ENCODE results near the gene REXO4. TPM values are rescaled to one million over a fixed set of nuclear protein-coding genes. Genes with fewer than 3 reads are reported as not detected.

The REXO4 gene
- total RNA-seq, 1 experiment from 2014 or later, result 43.6 TPM

GRCh38 chr9:133361507-133362092 lies 56.2 kb downstream of the REXO4 start:
- H3K27me3 Mint-ChIP-seq (ENCODE audit: insufficient read depth, unreplicated experiment), result no peaks in the 10 kb centered on the region
- H3K4me3 ChIP-seq (ENCODE audit: low read depth, low read length), result no peak overlapping the region
- no peaks in the 10 kb centered on the region for H3K9me3 Mint-ChIP-seq (ENCODE audit: unreplicated experiment)
- intact Hi-C loops (cut with micrococcal nuclease; ENCODE audit: unreplicated experiment), result no loop called here
- peak overlapping the region; percentile 42 for H3K4me3 Mint-ChIP-seq (ENCODE audit: unreplicated experiment)
- POLR2A ChIA-PET, result no interaction called here
- peaks cover 96% of the 10 kb centered on the region for H3K36me3 Mint-ChIP-seq (ENCODE audit: insufficient read depth, unreplicated experiment)
- H3K36me3 ChIP-seq (ENCODE audit: control insufficient read depth, insufficient read depth, low read length), result peaks cover 6% of the 10 kb centered on the region
- H3K27me3 ChIP-seq (replicated peaks; ENCODE audit: control insufficient read depth, insufficient read depth, low read length), result no peaks in the 10 kb centered on the region
- H3K4me1 Mint-ChIP-seq (ENCODE audit: low read depth, unreplicated experiment), result peaks cover 20% of the 10 kb centered on the region
- H3K9me3 ChIP-seq, result no peaks in the 10 kb centered on the region
- DNase-seq, result no peak
- H3K27ac Mint-ChIP-seq (ENCODE audit: unreplicated experiment), result peak overlapping the region; percentile 38
- no TSS peak for BruUV-seq (replicated peaks)
- CTCF ChIA-PET, result no interaction called here
- TF ChIP-seq, protein P1, sequence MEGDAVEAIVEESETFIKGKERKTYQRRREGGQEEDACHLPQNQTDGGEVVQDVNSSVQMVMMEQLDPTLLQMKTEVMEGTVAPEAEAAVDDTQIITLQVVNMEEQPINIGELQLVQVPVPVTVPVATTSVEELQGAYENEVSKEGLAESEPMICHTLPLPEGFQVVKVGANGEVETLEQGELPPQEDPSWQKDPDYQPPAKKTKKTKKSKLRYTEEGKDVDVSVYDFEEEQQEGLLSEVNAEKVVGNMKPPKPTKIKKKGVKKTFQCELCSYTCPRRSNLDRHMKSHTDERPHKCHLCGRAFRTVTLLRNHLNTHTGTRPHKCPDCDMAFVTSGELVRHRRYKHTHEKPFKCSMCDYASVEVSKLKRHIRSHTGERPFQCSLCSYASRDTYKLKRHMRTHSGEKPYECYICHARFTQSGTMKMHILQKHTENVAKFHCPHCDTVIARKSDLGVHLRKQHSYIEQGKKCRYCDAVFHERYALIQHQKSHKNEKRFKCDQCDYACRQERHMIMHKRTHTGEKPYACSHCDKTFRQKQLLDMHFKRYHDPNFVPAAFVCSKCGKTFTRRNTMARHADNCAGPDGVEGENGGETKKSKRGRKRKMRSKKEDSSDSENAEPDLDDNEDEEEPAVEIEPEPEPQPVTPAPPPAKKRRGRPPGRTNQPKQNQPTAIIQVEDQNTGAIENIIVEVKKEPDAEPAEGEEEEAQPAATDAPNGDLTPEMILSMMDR (IDR thresholded peaks at IDR 0.05; ENCODE audit: insufficient read depth in 1 of 2, low read depth in 1 of 2, low read length in 1 of 2, severe bottlenecking in 1 of 2, unreplicated experiment in 1 of 2), result no peak
- peaks cover 8% of the 10 kb centered on the region for H3K4me1 ChIP-seq

DNA sequence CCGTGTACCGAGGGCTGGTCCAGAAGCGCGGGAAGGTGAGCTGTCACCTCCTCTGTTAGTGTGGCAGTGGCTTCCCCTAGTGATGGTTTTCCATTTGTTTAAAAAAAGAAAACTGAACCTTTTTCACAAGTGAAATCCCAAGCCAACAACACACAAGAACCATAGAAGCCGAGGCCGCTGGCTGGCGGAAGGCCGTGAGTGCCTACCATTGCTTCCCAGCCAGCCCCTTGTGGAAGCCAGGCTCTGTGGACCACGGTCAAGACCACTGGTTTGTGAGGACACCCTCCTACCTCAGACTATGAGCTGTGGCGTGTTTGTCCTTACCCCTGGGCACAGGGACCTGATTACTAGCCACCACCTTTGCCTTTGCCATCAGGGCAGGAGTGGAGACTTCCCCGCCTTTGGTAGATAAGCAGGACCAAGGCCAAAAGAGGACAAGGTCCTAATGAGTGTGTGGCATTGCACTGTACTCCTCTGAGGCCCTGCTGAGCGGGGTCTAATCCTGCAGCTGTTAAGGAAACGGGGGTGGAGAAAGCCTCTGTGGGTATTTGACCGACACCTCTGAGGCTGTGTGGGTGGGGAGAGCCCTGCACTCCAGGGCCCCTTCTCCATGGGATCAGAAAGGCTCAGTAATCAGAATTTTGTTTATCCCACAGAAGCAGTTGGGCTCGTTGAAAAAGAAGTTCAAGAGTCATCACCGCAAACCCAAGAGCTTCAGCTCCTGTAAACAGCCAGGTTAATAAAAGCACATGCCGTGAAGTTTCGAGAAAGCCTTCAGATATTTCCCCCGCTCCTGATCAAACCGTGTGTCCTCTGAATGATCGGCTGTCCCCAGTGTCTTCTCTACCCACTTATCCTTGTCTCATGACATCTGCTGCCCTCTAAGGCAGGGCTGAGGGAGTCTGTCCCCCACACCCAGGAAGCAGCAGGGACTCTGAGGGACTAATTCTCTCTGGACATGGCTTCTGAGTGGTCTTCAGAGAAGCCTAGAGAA lies 57.1 kb downstream of the REXO4 start:
- H3K4me1 Mint-ChIP-seq (ENCODE audit: low read depth, unreplicated experiment), result peaks cover 20% of the 10 kb centered on the region
- H3K4me1 ChIP-seq, result peaks cover 8% of the 10 kb centered on the region
- peak overlapping the region; percentile 38 for H3K27ac Mint-ChIP-seq (ENCODE audit: unreplicated experiment)
- no peak for DNase-seq
- ChIA-PET CTCF (interaction anchor here (0.5 to 0.6 kb wide), 2 partner anchors 29 to 118 kb away, joined by 4 read pairs; partner anchors contain the start of gene SLC2A6), POLR2A (interaction anchor here (0.5 to 1.1 kb wide), 2 partner anchors 23 to 99 kb away, joined by 3 read pairs; partner anchors contain the start of gene CACFD1)
- H3K36me3 ChIP-seq (ENCODE audit: control insufficient read depth, insufficient read depth, low read length), result peaks cover 4% of the 10 kb centered on the region
- TF ChIP-seq, protein P1 (IDR thresholded peaks at IDR 0.05; ENCODE audit: insufficient read depth in 1 of 2, low read depth in 1 of 2, low read length in 1 of 2, severe bottlenecking in 1 of 2, unreplicated experiment in 1 of 2), result no peak
- no peak overlapping the region for H3K4me3 Mint-ChIP-seq (ENCODE audit: unreplicated experiment)
- H3K27me3 ChIP-seq (replicated peaks; ENCODE audit: control insufficient read depth, insufficient read depth, low read length), result no peaks in the 10 kb centered on the region
- no peaks in the 10 kb centered on the region for H3K27me3 Mint-ChIP-seq (ENCODE audit: insufficient read depth, unreplicated experiment)
- intact Hi-C loops (cut with micrococcal nuclease; ENCODE audit: unreplicated experiment), result no loop called here
- H3K9me3 ChIP-seq, result no peaks in the 10 kb centered on the region
- peaks cover 97% of the 10 kb centered on the region for H3K36me3 Mint-ChIP-seq (ENCODE audit: insufficient read depth, unreplicated experiment)
- no peaks in the 10 kb centered on the region for H3K9me3 Mint-ChIP-seq (ENCODE audit: unreplicated experiment)
- no peak overlapping the region for H3K4me3 ChIP-seq (ENCODE audit: low read depth, low read length)
- no TSS peak for BruUV-seq (replicated peaks)

Measured in Caco-2 (cell line).